NT2/D1 (cell line): ENCODE results near the gene PGP.

Experiments
- SUZ12 ChIP-seq: IDR thresholded peaks from 2 replicates; pipeline ENCODE4 v1.6.1; 2011; ENCODE audit not compliant: insufficient read length, insufficient read depth; ENCODE audit errors: extremely low read depth
- YY1 ChIP-seq: IDR thresholded peaks from 2 replicates; pipeline ENCODE4 v1.6.1; 2011; ENCODE audit not compliant: insufficient read length, insufficient read depth
- ZNF274 ChIP-seq: IDR thresholded peaks from 2 replicates; pipeline ENCODE4 v1.6.1; 2011; ENCODE audit warnings: mild to moderate bottlenecking, low read depth, low read length

GRCh38 chr16:2177101-2177500 lies 37.5 kb downstream of the PGP start:
- TF ChIP-seq ZNF274 (no peak), YY1 (no peak), SUZ12 (no peak)
